ENCODE results near the gene ZBTB43. TPM values are rescaled to one million over a fixed set of nuclear protein-coding genes. Genes with fewer than 3 reads are reported as not detected.
"Not testable (repeated sequence)": the region's sequence is repeated elsewhere in the genome, so short reads cannot be mapped to it uniquely, and the experiment has no call there.

The ZBTB43 gene
- total and polyA plus RNA-seq, 2 experiments from 2014 or later = 9.7 to 11.8 TPM

DNA sequence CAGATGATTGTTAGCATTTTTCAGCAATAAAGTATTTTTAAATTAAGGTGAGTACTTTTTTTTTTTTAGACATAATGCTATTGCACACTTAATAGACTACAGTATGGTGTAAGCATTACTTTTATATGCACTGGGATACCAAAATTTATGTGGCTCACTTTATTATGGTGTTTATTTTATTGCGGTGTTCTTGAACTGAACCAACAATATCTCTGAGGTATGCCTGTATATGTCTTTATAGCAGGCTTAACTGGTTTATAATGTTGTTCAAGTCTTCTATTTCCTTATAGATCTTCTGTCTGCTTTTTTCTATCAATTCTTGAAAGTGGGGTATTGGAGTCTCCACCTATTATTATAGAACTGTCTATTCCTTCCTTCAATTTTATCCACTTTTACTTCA, 18.0 kb downstream of the ZBTB43 start (continued):
- TF ChIP-seq, protein P1, sequence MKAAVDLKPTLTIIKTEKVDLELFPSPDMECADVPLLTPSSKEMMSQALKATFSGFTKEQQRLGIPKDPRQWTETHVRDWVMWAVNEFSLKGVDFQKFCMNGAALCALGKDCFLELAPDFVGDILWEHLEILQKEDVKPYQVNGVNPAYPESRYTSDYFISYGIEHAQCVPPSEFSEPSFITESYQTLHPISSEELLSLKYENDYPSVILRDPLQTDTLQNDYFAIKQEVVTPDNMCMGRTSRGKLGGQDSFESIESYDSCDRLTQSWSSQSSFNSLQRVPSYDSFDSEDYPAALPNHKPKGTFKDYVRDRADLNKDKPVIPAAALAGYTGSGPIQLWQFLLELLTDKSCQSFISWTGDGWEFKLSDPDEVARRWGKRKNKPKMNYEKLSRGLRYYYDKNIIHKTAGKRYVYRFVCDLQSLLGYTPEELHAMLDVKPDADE (IDR thresholded peaks at IDR 0.05) = no peak
- no peak for TF ChIP-seq ZNF114 (CRISPR knock-in tag; IDR thresholded peaks at IDR 0.05)
- no peak for TF ChIP-seq CREB1 (CRISPR knock-in tag; IDR thresholded peaks at IDR 0.05; ENCODE audit: low read depth)
- TF ChIP-seq, protein P2, sequence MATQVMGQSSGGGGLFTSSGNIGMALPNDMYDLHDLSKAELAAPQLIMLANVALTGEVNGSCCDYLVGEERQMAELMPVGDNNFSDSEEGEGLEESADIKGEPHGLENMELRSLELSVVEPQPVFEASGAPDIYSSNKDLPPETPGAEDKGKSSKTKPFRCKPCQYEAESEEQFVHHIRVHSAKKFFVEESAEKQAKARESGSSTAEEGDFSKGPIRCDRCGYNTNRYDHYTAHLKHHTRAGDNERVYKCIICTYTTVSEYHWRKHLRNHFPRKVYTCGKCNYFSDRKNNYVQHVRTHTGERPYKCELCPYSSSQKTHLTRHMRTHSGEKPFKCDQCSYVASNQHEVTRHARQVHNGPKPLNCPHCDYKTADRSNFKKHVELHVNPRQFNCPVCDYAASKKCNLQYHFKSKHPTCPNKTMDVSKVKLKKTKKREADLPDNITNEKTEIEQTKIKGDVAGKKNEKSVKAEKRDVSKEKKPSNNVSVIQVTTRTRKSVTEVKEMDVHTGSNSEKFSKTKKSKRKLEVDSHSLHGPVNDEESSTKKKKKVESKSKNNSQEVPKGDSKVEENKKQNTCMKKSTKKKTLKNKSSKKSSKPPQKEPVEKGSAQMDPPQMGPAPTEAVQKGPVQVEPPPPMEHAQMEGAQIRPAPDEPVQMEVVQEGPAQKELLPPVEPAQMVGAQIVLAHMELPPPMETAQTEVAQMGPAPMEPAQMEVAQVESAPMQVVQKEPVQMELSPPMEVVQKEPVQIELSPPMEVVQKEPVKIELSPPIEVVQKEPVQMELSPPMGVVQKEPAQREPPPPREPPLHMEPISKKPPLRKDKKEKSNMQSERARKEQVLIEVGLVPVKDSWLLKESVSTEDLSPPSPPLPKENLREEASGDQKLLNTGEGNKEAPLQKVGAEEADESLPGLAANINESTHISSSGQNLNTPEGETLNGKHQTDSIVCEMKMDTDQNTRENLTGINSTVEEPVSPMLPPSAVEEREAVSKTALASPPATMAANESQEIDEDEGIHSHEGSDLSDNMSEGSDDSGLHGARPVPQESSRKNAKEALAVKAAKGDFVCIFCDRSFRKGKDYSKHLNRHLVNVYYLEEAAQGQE (IDR thresholded peaks at IDR 0.05; ENCODE audit: unreplicated experiment) = no peak
- no peak for TF ChIP-seq ZNF331 (CRISPR knock-in tag; IDR thresholded peaks at IDR 0.05; ENCODE audit: low read depth)
- TF ChIP-seq EZH2phosphoT487 (IDR thresholded peaks at IDR 0.05; ENCODE audit: unreplicated experiment) = no peak
- TF ChIP-seq POLR2AphosphoS5 (IDR thresholded peaks at IDR 0.05; ENCODE audit: low read depth) = no peak

DNA sequence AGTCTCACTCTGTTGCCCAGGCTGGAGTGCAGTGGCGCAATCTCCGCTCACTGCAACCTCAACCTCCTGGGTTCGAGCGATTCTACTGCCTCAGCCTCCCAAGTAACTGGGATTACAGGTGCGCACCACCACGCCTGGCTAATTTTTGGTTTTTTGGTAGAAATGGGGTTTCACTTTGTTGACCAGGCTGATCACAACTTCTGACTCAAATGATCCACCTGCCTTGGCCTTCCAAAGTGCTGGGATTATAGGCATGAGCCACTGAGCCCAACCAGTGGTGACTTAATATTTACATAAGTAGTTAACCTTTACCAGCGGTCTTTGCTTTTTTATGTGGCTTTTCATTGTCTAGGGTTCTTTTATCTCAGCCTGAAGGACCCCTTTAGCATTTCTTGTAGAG, 19.2 kb downstream of the ZBTB43 start:
- not testable (repeated sequence) for ATAC-seq; H3K9me2 ChIP-seq (ENCODE audit: insufficient read depth); H3K27ac Mint-ChIP-seq; H3K4me1 Mint-ChIP-seq; H3K36me3 ChIP-seq (ENCODE audit: insufficient read depth); H3K4me2 ChIP-seq; H3K4me3 Mint-ChIP-seq; H4K20me1 ChIP-seq (replicated peaks; ENCODE audit: insufficient read depth); H3F3A ChIP-seq (replicated peaks; ENCODE audit: low read depth); H3K27ac ChIP-seq (ENCODE audit: low read depth); H3K4me1 ChIP-seq (ENCODE audit: insufficient read depth); H3K27me3 Mint-ChIP-seq (ENCODE audit: insufficient read depth, low read depth, poor library complexity); H3K4me3 ChIP-seq; DNase-seq (ENCODE audit: low spot score); H2AFZ ChIP-seq; H3K27me3 ChIP-seq (ENCODE audit: insufficient read depth)
- peaks cover 25% of the 10 kb centered on the region for H3K36me3 Mint-ChIP-seq (ENCODE audit: low read depth)
- H3K9me3 Mint-ChIP-seq = peaks cover 11% of the 10 kb centered on the region
- H3K79me2 ChIP-seq (replicated peaks; ENCODE audit: insufficient read depth) = peaks cover 44% of the 10 kb centered on the region

DNA sequence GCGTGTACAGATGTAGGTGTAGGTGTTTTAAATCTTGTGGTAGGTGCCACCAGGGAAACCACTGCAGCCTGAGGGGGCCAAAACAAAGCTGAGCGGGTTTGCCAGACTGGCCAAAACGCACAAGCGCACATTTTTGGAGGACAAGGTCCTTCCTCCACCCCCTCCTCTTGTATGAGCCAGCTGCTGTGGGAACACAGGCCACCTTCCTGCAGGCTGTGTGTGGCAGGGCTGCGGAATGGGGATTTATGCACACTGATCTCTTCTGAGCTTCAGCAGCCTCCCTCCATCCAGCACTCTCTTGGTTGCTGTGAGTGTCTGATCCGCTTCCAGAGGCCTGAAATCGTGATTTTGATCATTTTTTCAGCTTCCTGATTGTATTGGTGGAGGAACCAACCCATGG, 22.4 kb downstream of the ZBTB43 start:
- no peak overlapping the region for H3K27ac Mint-ChIP-seq
- no peaks in the 10 kb centered on the region; the same call in 2 of the 3 replicates for H3K4me1 Mint-ChIP-seq
- Histone ChIP-seq H3F3A (replicated peaks; ENCODE audit: low read depth) (no peaks in the 10 kb centered on the region), H3K9me2 (ENCODE audit: insufficient read depth) (no peaks in the 10 kb centered on the region), H3K79me2 (replicated peaks; ENCODE audit: insufficient read depth) (peaks cover 21% of the 10 kb centered on the region), H3K4me3 (no peak overlapping the region), H4K20me1 (replicated peaks; ENCODE audit: insufficient read depth) (peaks cover 11% of the 10 kb centered on the region), H3K4me2 (no peak overlapping the region), H3K4me1 (ENCODE audit: insufficient read depth) (no peaks in the 10 kb centered on the region), H3K27ac (ENCODE audit: low read depth) (no peak overlapping the region), H2AFZ (no peak overlapping the region), H3K27me3 (ENCODE audit: insufficient read depth) (no peaks in the 10 kb centered on the region), H3K36me3 (ENCODE audit: insufficient read depth) (no peaks in the 10 kb centered on the region; the same call in 1 of the 2 replicates)
- ATAC-seq (no peak), DNase-seq (ENCODE audit: low spot score) (no peak)
- no peaks in the 10 kb centered on the region for H3K27me3 Mint-ChIP-seq (ENCODE audit: insufficient read depth, low read depth, poor library complexity)
- no peaks in the 10 kb centered on the region for H3K9me3 Mint-ChIP-seq
- peaks cover 10% of the 10 kb centered on the region; the same call in 2 of the 3 replicates for H3K36me3 Mint-ChIP-seq (ENCODE audit: low read depth)
- H3K4me3 Mint-ChIP-seq = no peak overlapping the region
- no peak for TF ChIP-seq NANOG (IDR thresholded peaks at IDR 0.05; ENCODE audit: borderline replicate concordance)
- TF ChIP-seq POLR2AphosphoS5 (IDR thresholded peaks at IDR 0.05; ENCODE audit: low read depth) = no peak
- no peak for TF ChIP-seq CREB1 (CRISPR knock-in tag; IDR thresholded peaks at IDR 0.05; ENCODE audit: low read depth)
- TF ChIP-seq, protein P3, sequence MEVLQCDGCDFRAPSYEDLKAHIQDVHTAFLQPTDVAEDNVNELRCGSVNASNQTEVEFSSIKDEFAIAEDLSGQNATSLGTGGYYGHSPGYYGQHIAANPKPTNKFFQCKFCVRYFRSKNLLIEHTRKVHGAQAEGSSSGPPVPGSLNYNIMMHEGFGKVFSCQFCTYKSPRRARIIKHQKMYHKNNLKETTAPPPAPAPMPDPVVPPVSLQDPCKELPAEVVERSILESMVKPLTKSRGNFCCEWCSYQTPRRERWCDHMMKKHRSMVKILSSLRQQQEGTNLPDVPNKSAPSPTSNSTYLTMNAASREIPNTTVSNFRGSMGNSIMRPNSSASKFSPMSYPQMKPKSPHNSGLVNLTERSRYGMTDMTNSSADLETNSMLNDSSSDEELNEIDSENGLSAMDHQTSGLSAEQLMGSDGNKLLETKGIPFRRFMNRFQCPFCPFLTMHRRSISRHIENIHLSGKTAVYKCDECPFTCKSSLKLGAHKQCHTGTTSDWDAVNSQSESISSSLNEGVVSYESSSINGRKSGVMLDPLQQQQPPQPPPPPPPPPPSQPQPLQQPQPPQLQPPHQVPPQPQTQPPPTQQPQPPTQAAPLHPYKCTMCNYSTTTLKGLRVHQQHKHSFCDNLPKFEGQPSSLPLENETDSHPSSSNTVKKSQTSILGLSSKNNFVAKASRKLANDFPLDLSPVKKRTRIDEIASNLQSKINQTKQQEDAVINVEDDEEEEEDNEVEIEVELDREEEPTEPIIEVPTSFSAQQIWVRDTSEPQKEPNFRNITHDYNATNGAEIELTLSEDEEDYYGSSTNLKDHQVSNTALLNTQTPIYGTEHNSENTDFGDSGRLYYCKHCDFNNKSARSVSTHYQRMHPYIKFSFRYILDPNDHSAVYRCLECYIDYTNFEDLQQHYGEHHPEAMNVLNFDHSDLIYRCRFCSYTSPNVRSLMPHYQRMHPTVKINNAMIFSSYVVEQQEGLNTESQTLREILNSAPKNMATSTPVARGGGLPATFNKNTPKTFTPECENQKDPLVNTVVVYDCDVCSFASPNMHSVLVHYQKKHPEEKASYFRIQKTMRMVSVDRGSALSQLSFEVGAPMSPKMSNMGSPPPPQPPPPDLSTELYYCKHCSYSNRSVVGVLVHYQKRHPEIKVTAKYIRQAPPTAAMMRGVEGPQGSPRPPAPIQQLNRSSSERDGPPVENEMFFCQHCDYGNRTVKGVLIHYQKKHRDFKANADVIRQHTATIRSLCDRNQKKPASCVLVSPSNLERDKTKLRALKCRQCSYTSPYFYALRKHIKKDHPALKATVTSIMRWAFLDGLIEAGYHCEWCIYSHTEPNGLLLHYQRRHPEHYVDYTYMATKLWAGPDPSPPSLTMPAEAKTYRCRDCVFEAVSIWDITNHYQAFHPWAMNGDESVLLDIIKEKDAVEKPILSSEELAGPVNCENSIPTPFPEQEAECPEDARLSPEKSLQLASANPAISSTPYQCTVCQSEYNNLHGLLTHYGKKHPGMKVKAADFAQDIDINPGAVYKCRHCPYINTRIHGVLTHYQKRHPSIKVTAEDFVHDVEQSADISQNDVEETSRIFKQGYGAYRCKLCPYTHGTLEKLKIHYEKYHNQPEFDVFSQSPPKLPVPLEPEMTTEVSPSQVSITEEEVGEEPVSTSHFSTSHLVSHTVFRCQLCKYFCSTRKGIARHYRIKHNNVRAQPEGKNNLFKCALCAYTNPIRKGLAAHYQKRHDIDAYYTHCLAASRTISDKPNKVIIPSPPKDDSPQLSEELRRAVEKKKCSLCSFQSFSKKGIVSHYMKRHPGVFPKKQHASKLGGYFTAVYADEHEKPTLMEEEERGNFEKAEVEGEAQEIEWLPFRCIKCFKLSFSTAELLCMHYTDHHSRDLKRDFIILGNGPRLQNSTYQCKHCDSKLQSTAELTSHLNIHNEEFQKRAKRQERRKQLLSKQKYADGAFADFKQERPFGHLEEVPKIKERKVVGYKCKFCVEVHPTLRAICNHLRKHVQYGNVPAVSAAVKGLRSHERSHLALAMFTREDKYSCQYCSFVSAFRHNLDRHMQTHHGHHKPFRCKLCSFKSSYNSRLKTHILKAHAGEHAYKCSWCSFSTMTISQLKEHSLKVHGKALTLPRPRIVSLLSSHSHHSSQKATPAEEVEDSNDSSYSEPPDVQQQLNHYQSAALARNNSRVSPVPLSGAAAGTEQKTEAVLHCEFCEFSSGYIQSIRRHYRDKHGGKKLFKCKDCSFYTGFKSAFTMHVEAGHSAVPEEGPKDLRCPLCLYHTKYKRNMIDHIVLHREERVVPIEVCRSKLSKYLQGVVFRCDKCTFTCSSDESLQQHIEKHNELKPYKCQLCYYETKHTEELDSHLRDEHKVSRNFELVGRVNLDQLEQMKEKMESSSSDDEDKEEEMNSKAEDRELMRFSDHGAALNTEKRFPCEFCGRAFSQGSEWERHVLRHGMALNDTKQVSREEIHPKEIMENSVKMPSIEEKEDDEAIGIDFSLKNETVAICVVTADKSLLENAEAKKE (CRISPR knock-in tag; IDR thresholded peaks at IDR 0.05) = no peak
- TF ChIP-seq EZH2 (IDR thresholded peaks at IDR 0.05; ENCODE audit: low read depth, unreplicated experiment) = no peak

All from GM23338 (cell line).